Fibroblast of peridontal ligament (primary cell): ENCODE data around the gene RASSF1.
"Not testable (repeated sequence)": the region's sequence is repeated elsewhere in the genome, so short reads cannot be mapped to it uniquely, and the experiment has no call there.

ENCODE experiments used
- DNase-seq: peaks from one replicate; pipeline ENCODE4 v3.0.0-alpha.2; 2010; ENCODE audit errors: extremely low read depth

Gene RASSF1

GRCh38 chr3:50323614-50324199 is 16.9 kb downstream of the RASSF1 start:
- no peak for DNase-seq

- no peak for DNase-seq
These were observed 17.5 kb downstream of the RASSF1 start for GRCh38 chr3:50323092-50323600.

GRCh38 chr3:50322386-50323091 is 18.1 kb downstream of the RASSF1 start, which contains the start of gene HYAL2:
TSS of gene HYAL2 (minus strand) at chr3:50322745. CDS start at chr3:50320489, 2,256 bp downstream.
- no peak for DNase-seq

GRCh38 chr3:50322115-50322385 is 18.6 kb downstream of the RASSF1 start:
- DNase-seq, result no peak

GRCh38 chr3:50321336-50322114 is 19.1 kb downstream of the RASSF1 start:
- DNase-seq, result peak; percentile 78

- DNase-seq, result peak; percentile 40
These were observed 19.7 kb downstream of the RASSF1 start for GRCh38 chr3:50320853-50321335.

GRCh38 chr3:50319894-50320625 is 20.6 kb downstream of the RASSF1 start:
- DNase-seq, result no peak

GRCh38 chr3:50319181-50319893 is 21.3 kb downstream of the RASSF1 start:
- DNase-seq, result no peak

GRCh38 chr3:50318615-50319014 is 22.0 kb downstream of the RASSF1 start:
- DNase-seq, result no peak

GRCh38 chr3:50318163-50318562 is 22.5 kb downstream of the RASSF1 start:
- no peak for DNase-seq

GRCh38 chr3:50317300-50317699 is 23.3 kb downstream of the RASSF1 start:
- no peak for DNase-seq

GRCh38 chr3:50316657-50317242 is 23.9 kb downstream of the RASSF1 start:
- DNase-seq, result no peak

GRCh38 chr3:50314816-50315215 is 25.8 kb downstream of the RASSF1 start:
- DNase-seq, result no peak

- no peak for DNase-seq
These were observed 26.3 kb downstream of the RASSF1 start for GRCh38 chr3:50314342-50314741.

- DNase-seq, result not testable (repeated sequence)
These were observed 28.6 kb downstream of the RASSF1 start for GRCh38 chr3:50312041-50312440.

GRCh38 chr3:50304601-50305000 is 36.0 kb downstream of the RASSF1 start:
- DNase-seq, result no peak

- DNase-seq, result no peak
These were observed 37.4 kb downstream of the RASSF1 start, which contains the start of gene HYAL1 for GRCh38 chr3:50303013-50303815. TSS of gene HYAL1 (minus strand) at chr3:50303574. CDS start at chr3:50302956, 618 bp downstream.

GRCh38 chr3:50302095-50303012 is 38.3 kb downstream of the RASSF1 start:
- DNase-seq, result no peak
